DMS 273 treated with DMSO at 0.1 percent for 48 hours (cell line): ENCODE results near the gene FGGY.

Source experiments
- DNase-seq: peaks from one replicate; lab custom pipeline; 2025; lab: John Stamatoyannopoulos, UW

The FGGY gene

DNA sequence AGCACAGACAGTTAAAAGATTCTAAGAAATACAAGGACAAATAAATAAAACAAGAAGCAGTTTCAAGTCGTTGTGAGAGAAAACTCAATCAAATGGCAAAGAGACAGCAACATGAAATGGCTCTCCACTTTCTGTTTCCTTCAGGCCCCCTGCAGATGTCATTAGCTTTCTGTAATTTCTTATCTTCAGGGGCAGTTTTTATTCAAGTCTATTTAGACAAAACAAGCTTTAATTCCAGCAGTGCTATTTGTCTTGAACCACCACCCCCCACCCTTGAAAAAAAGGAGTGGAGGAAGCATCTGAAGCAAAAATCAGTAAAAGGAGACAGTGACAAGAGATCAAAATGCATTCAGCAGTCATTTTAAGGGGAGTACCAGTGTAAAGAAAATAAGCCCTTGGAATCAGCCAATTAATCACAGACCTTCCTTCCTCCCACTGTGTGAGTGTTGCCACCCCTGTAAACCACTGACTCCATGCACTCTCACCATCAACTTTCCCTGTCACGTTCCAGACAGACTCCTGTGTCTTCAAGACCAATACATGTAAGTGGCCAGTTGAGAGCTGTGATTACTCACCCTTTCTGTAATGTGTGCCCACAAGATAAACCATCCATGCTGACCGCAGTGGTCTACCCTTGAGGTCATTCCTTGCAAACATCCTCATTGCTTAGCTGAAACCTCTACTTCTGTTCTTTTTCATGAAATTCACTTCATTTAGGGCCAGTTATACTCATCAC lies 381.8 kb downstream of the FGGY start:
- no peak for DNase-seq

GRCh38 chr1:59680044-59680443 lies 383.1 kb downstream of the FGGY start:
- peak; percentile 78 for DNase-seq

- peak; percentile 79 for DNase-seq
Measured at GRCh38 chr1:59682396-59683080, 385.6 kb downstream of the FGGY start.

DNA sequence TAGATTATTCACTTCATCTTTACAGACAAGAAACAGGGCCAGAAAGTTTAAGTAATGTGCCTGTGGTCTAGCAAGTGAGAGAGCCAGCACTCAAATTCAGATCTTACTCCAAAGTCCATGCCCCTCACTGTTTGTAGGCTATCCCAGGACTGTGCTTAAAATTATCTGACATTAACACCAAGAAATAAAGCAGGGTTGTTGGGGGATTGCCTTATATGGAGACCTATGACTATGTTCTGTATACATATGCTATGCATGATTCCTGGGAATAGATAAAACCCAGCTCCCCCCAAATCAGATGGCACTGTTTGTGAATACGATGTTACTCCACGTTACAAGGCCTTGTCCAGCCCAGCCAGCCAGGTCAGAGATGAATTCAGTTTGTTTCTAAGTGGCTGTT lies 386.3 kb downstream of the FGGY start:
- DNase-seq: no peak

GRCh38 chr1:59684698-59685097 lies 387.8 kb downstream of the FGGY start:
- no peak for DNase-seq

DNA sequence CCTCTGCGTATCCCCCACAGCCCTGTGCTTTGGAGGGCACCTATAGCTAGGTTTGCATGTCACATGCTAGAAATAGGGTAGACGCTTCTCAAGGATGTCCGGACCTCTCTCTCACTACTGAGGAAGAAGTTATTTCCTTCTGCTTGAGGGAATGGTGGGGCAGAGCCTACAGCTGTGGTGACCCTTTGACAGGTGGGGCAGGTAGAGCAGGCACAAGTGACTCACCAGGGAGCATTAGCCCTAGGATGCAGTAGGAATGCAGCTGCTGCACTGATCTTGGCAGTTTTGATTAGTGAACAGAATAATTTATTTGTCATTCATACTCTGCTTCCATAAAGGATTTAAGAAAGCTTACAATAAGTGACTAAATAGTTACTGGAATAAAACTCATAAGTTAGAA lies 388.2 kb downstream of the FGGY start:
- DNase-seq: no peak

GRCh38 chr1:59685666-59686065 lies 388.8 kb downstream of the FGGY start:
- DNase-seq: peak; percentile 70

- DNase-seq: peak; percentile 94
Measured at GRCh38 chr1:59686170-59686569, 389.3 kb downstream of the FGGY start.

- no peak for DNase-seq
Measured at GRCh38 chr1:59686574-59686973, 389.7 kb downstream of the FGGY start.

DNA sequence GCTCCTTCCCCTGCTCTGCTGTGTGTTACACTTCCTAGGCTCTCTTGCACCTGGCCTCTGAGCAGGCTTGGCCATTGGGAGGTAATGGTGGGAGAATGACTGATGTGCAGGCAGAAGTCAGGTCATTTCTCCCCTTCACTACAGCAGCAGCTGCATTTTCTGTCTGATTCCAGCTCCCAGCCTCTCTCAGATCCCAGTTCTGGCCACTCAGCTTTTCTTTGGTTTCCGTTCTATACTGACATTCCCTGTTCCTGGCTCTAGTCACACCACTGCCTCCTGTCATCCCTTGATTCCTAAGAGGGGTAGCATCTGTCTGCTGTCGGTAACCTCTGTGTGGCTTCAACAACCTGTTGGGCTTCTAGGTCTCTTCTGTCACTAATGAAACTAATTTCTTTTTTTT lies 390.2 kb downstream of the FGGY start:
- peak; percentile 62 for DNase-seq

DNA sequence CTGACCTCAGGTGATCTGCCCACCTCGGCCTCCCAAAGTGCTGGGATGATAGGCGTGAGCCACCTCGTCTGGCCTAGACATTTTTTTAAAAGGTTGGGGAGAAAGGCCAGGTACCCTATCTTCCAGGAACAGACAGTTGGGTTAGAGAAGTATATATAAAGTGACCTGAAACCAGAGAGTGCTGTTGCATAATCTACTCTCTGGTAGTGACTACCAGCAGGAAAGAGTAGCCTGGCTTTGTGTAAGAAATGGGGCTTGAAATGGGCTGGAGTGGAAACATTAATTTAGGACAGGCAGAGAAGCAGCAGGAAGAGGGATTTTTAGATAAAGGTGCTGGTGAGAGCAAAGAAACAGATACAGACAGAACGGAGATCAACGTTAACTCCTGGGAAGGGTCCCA lies 392.1 kb downstream of the FGGY start:
- DNase-seq: no peak

GRCh38 chr1:59689730-59690129 lies 392.8 kb downstream of the FGGY start:
- no peak for DNase-seq

GRCh38 chr1:59690171-59690930 lies 393.5 kb downstream of the FGGY start:
- DNase-seq: no peak

- no peak for DNase-seq
Measured at GRCh38 chr1:59691261-59691660, 394.4 kb downstream of the FGGY start.

- peak; percentile 93 for DNase-seq
Measured at GRCh38 chr1:59692591-59692990, 395.7 kb downstream of the FGGY start.

GRCh38 chr1:59693406-59693805 lies 396.5 kb downstream of the FGGY start:
- no peak for DNase-seq

DNA sequence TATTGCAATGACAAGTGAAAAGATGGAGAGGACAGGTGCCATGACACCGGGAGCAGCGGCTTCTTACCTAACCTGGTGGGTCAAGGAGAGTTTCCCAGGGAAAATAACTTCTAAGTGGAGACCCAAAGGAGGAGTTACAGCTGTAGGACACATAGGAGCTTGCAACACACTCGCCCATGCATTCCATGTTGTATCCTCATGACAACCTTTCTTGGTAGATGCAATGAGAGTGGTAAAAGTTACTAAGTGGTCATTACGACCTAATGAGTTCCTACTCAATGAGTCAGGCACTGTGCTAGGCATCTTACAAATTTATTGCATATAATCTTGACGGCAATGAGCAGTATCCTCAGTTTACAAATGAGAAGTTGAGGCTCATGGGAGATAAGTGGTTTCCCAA lies 398.4 kb downstream of the FGGY start:
- DNase-seq: no peak

- no peak for DNase-seq
Measured at GRCh38 chr1:59696421-59697115, 399.7 kb downstream of the FGGY start.

DNA sequence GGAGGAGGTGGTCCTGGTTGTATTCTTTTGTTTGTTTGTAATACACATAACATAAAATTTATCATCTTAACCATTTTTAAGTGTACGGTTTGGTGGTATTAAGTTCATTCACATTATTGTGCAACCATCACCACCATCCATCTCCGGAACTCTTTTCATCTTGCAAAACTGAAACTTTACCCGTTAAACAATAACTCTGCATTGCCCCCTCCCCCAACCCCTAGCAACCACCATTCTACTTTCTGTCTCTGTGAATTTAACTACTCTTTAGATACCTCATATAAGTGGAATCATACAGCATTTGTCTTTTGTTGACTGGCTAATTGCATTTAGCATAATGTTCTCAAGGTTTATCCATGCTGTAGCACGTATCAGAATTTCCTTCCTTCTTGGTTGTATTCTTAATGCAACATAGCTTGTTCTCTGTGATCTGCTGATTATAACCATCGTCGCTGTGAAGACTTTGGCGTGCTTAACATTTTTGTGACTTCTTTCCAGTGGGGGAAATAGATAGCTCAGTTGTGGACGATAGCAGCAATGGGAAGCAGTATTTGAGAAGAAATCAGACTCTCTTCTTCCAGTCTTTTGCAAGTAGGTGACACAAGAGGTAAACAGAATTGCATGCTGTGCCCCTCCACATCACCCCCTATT lies 400.4 kb downstream of the FGGY start:
- DNase-seq: no peak

DNA sequence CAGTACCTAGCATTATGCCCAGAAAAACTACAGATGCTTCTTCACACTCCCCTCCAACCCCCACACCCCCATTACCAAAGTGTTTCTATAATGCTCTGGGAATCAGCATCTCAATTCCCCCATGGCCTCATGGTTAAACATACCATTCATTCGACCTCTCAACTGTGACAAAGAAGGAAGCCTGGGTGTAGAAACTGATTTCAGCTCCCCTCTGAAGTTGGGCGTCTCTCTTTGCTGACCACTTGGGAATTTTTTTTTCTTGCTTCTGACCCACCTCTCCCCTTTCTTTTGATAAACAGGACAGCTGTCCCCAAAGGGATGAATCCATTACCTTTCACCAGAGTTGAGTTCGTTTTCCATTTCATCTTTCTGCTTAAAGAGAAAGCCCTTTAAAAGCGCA lies 401.5 kb downstream of the FGGY start:
- DNase-seq: no peak

DNA sequence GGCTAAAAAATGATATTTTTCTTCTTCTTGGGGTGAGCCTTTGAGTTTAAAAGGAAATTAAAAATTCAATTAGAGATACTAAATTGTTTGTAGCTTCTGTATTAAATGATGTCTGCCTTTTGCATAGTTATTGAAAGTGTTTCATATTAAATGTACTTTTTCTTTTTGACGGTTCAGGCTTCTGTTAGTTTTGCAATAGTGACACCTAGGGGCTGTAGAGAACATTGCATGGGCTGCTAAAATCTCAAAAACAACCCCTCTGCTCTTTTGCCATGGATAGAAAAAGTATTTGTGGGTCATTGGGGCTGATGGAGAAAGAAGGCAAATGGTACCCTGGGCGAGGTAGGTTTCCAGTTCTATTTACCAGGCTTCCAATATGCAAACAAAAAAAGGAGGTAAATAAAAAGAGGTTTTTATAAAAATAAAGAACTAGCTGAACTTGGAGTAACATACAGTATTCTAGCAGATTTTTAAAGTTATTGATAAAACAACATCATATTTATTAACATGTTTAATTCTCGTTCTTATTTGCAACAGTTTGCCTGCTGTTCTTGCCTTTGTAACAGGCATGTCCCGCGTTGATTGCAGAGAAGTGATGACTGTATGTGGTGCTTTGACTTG lies 402.4 kb downstream of the FGGY start:
- peak; percentile 26 for DNase-seq
